GM21576 (cell line): ENCODE results near the gene C19orf44.
"Not testable (repeated sequence)": the region's sequence is repeated elsewhere in the genome, so short reads cannot be mapped to it uniquely, and the experiment has no call there.

ENCODE experiments used
- ATAC-seq: cut with Tn5 transposase; IDR thresholded peaks from one replicate; pipeline ENCODE4 v1.9.1; 2021; ENCODE audit warnings: mild to moderate bottlenecking, moderate library complexity; ENCODE audit not compliant: unreplicated experiment

C19orf44 gene

DNA sequence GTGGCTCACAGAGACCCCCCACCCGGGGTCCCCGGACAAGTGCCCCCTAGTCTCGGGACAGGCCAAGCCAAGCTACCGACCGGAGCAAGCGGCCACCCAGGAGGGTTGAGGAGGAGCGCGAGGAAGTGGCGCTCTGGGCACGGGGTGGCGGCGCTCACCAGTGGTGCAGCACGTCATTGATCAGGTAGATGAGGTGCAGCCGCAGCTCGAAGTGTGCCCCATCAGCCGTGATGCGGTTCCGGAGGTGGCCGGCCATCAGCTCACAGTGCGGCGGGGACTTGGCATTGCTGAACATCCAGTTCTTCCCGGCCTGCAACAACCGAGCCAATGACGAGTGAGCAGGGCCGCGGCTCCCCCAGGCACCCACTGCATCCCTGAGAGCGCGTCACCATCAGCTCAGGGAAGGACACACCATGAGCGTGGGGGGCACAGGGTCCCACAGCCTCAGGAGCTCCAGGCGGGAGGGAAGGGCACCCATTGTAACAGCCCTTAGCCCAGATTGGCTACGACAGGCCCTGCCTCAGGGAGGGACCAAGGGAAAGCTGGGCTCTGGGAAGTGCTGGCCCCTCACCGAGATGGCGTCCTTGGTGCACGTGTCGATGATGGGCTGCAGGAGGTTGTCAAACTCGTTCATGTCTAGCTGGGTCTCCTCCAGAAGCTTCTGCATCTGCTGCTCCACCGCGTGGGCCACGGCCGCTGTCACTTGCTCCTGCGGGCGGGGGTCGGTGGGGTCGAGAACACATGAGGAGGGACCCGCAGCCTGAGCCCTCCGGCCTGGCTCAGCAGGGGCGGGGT, 36.4 kb downstream of the C19orf44 start:
- ATAC-seq = no peak

DNA sequence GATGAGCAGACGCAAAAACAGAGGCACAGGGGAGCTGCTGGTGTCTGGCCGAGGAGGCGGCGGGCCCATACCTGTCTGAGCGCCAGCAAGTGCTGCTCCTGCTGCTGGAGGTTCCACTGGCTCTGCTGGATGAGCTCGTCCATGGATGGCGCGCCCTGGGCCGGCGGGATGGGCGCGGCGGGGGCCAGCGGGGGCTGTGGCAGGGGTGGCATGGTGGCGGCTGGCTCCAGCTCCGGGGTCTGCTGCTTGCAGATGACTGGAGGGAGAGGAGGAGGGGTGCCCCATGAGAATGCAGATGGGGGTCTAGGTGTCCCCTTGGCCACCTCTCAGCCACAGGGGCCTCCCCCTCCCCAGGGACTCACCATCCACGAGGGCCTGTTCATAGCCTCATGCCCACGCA, 39.2 kb downstream of the C19orf44 start:
- no peak for ATAC-seq

- no peak for ATAC-seq
These were observed 39.9 kb downstream of the C19orf44 start for GRCh38 chr19:16536130-16536529.

DNA sequence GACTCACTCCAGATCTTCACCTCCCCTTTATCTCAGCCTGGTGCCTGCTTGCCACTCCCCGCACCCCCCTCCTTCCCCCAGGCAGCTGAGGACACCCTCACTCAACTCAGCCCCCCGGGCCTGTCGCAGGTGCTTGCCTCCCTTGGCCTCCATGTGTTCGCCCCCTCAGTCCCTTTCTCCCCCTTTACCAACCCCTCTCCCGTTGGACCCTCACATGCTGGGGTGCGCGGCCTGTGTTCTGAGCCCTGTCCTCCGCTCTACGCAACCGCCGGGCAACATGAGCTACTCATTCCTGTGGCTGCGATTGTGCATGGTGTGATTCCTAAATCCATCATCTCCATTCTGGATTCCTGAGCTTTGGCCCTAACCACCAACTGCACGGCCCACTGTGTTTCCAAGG, 40.9 kb downstream of the C19orf44 start:
- no peak for ATAC-seq

- ATAC-seq = no peak
These were observed 44.8 kb downstream of the C19orf44 start for GRCh38 chr19:16540948-16541347.

- peak; percentile 7 for ATAC-seq
These were observed 45.4 kb downstream of the C19orf44 start for GRCh38 chr19:16541526-16542044.

GRCh38 chr19:16542045-16542909, 46.1 kb downstream of the C19orf44 start, which contains the start of gene CHERP:
Gene CHERP (minus strand): TSS chr19:16542437. CDS start chr19:16542378, 59 bp downstream.
- peak; percentile 57 for ATAC-seq

DNA sequence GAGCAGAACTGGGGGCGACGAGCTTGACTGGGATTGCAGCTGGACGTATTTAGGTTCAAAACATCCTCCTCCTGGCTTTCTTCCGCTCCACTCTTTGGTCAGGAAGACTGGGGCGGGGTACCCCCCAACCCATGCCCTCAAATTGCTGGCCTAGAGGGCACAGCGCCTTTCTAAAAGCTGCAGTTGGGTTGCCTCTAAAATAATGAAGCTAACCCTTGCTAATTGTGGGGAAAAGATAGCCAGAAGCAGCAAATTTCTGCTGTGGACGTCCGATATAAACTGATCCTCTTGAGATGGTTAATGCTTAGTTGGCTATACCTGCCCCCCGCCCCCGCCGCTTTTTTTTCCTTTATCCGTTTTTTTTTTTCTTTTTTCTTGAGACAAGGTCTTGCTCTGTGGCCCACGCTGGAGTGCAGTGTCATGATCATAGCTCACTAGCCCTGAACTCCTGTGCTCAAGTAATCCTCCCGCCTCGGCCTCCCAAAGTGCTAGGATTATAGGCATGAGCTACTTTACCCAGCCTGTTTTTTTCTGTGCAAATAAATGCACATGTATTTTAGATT, 46.8 kb downstream of the C19orf44 start:
- ATAC-seq = no peak

DNA sequence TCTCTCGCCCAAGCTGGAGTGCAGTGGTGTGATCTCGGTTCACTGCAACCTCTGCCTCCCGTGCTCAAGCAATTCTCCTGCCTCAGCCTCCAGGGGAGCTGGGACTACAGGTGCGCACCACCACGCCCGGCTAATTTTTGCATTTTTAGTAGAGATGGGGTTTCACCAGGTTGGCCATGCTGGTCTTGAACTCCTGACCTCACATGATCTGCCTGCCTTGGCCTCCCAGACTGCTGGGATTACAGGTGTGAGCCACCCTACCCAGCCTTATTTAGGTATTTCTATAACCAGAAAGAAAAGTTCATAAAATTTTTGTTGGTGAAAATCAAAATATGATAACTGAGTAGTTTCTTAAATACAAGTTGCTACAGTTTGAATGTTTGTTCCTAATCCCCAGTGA, 47.5 kb downstream of the C19orf44 start:
- not testable (repeated sequence) for ATAC-seq

DNA sequence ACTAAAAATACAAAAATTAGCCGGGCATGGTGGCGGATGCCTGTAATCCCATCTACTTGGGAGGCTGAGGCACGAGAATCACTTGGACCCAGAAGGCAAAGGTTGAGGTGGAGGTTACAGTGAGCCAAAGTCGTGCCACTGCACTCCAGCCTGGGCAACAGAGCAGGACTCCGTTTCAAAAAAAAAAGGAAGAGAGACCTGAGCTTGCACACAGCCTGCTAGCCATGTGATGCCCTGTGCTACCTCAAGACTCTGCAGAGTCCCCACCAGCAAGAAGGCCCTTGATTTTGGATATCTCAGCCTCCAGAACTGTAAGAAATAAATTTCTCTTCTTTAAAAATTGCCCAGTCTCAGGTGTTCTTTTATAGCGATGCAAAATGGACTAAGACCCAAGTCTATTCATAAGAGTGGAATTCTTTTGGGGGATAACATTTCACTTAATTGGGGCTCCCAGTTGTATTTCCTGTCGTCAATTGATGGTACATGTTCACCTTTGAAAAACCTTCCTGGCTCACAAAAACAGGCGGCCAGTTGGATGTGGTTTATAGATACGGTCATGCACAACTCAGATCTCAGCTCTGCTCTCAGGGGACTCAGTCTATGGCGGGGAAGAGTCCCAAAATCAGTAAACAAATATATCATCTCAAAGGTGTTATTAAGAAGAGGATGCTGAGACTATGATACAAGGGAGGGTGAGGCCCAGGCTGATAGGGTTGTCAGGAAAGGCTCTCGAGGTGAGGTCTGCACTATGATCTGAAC, 48.5 kb downstream of the C19orf44 start:
- no peak for ATAC-seq

DNA sequence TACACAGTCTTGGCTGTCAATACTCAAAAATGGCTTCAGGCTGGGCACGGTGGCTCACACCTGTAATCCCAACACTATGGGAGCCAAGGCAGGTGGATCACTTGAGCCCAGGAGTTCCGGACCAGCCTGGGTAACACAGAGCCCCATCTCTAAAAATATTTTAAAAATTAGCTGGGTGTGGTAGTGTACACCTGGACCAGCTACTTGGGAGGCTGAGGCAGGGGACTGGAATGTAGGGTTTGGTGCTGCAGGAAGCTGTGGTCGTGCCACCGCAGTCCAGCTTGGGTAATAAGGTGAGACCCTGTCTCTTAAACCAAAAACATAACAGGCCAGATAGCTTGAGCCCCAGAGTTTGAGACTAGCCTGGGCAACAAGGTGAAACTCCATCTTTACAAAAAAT, 52.8 kb downstream of the C19orf44 start:
- ATAC-seq = no peak

DNA sequence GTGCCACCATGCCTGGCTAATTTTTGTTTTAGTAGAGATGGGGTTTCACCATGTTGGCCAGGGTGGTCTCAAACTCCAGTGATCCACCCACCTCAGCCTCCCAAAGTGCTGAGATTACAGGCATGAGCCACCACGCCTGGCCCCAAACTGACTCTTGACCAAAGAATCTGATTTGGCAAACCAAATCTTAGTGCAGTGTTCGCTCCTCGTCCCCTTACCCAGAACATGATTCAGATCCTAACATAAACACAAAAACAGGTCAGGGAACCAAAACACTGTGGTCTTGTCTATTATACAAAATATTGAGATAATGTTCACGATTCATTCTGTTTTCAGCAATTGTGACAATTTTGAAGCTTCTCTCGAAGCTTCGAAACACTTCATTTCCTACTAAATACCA, 55.7 kb downstream of the C19orf44 start:
- ATAC-seq = not testable (repeated sequence)

- no peak for ATAC-seq
These were observed 58.6 kb downstream of the C19orf44 start for GRCh38 chr19:16554776-16555175.

- no peak for ATAC-seq
These were observed 63.6 kb downstream of the C19orf44 start for GRCh38 chr19:16559780-16560276.

- ATAC-seq = no peak
These were observed 65.2 kb downstream of the C19orf44 start for GRCh38 chr19:16561382-16561781.

- ATAC-seq = no peak
These were observed 66.4 kb downstream of the C19orf44 start for GRCh38 chr19:16562608-16563025.

DNA sequence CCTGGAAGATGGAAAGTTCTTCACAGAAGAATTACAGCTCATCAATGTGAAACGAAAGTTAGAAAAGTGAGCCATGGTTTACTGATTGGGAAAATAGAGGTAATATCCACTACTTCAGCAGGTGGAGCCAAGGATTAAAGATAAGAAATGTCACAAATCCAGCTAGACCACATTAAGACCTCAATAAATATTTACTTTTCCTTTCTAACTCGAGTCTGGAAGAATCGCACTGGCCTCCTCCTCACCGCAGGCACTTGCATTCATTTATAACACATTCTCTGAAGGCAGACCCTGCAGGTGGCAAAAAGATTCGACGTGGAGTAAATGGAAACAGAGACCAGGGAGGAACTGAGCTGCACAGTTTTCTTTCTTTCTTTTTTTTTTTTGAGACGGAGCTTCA, 68.6 kb downstream of the C19orf44 start:
- no peak for ATAC-seq

DNA sequence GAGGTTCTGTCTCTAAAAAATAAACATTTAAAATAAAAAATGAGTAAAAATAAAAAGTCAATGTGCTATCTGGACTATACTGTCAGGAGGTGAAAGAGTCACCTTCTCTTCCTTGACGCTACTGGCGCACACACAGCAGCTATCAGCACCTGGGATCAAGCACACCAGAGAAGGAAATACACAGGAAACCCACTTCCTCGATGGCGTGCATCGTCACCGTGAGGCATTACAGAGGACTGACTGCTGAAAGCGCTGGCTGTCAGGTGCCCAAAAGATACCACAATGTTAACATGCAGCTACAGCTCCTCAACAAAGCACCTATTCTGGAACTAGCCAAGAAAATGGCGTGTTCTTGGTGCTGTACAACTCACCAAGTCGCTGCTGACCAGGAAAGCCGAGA, 70.0 kb downstream of the C19orf44 start:
- ATAC-seq = no peak

- no peak for ATAC-seq
These were observed 70.5 kb downstream of the C19orf44 start for GRCh38 chr19:16566702-16567101.

DNA sequence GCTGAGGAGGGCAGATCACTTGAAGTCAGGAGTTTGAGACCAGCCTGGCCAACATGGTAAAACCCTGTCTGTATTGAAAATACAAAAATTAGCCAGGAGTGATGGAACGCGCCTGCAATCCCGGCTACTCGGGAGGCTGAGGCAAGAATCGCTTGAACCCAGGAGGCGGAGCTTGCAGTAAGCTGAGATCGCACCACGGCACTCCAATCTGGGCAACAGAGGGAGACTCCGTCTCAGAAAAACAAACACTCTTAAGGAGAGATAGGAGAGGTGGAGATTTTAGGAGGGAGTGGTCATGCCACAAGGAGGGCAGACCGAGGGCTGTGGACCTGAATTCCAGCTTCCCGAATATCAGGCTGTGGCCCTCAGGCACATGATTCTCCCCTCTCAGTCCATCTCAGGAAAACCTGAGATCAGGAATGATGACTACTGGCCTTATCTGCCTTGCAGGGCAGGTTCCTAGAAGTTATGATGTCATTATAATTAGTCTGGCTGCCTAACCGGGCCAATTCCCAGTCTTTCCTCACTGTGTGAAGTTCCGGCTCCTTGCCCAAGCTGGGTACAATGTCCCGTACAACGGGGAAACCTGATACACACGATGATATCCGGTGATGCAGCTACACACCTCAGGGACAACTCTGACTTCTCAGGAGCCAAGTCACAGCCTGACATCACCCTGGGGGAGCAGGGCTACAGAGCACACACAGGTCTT, 73.6 kb downstream of the C19orf44 start:
- no peak for ATAC-seq
